Heart left ventricle (tissue), 13 donors: ENCODE data around the gene ERBB4.

ENCODE experiments used
- CTCF ChIP-seq, 12 donors: fragments of 200-600 bp; sonication (generic) in 4 of 12; IDR thresholded peaks; one replicate each; pipeline versions ENCODE4 v1.5.0 to v1.8.0; 2018 to 2022; ENCODE audit warnings: antibody characterized with exemption in 12 of 12, mild to moderate bottlenecking in 5 of 12
- POLR2A ChIP-seq, 2 donors: fragments of 450-650 bp; IDR thresholded peaks; one replicate each; pipeline ENCODE4 v1.6.1; 2017; ENCODE audit warnings: antibody characterized with exemption in 2 of 2, mild to moderate bottlenecking in 2 of 2, moderate library complexity in 2 of 2
- donor health status: ischemic (EF 13 %, LVEDD 7.1; RV severe dilation, severe dysfunction).
- donor health status: DM: no; HTN: yes; CAD: no.
- donor health status: DM: no; HTN: no; CAD: no.
- donor health status: ischemic (EF 25% LVEDD 6.9; RV normal size, moderate dysfunction).
- donor health status: ischemic (EF 25% LVEDD 5.7; RV mildly dilated, moderate dysfunction).
- donor health status: ischemic (EF 35%, LVEDD 5.7; RV mildly dilated, moderate dysfunction).
- donor health status: nonischemic (EF 11% LVEDD 7.7; RV severe dilation, severe dysfunction).
- donor health status: DM: yes; HTN: yes; CAD: no.
- donor health status: PGD.
- donor health status: ischemic (EF 29% LVEDD 5.4; RV normal size, mild dysfunction).
- donor health status: nonischemic (EF 23%, LVEDD 6.1; RV moderate dilation, normal function).

- TF ChIP-seq CTCF (IDR thresholded peaks at IDR 0.05) (peak in 11 of 12 donors; percentile 6 to 56 (median 41)), POLR2A (IDR thresholded peaks at IDR 0.05) (no peak)
These were observed 390.6 kb downstream of the ERBB4 start for GRCh38 chr2:212147921-212148513.
